ENCODE data around the gene GEMIN7. TPM values are rescaled to one million over a fixed set of nuclear protein-coding genes. Genes with fewer than 3 reads are reported as not detected.

GEMIN7 gene
- total and polyA plus RNA-seq, 5 donors = 10.9 to 27.9 (median 12.8) TPM

DNA sequence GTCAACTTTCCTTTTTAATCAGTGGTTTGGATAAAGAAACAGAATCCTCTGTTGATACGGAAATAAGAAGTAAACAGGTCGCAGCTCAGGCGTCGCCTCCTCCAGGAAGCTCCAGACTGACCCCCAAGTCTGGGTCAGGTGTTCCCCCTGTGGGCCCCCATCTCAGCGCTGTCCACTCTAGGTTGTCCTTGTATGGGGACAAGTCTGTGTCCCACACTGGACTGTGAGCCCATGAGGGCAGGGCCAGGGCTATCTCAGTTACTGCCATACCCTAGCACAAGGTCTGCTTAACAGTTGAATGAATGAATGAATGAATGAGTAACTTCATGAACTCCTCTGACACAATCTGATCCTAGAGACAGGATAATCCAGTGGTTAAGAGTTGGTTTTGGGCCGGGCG lies 32.7 kb upstream of the GEMIN7 start:
- Histone ChIP-seq H3K9me3 (ENCODE audit: control insufficient read depth, low read length) (no peaks in the 10 kb centered on the region), H3K4me3 (ENCODE audit: low read length) (no peak overlapping the region), H3K4me1 (ENCODE audit: control insufficient read depth, insufficient read depth, low read length) (peaks cover 4% of the 10 kb centered on the region), H3K27ac (ENCODE audit: low read length) (no peak overlapping the region), H3K27me3 (ENCODE audit: control insufficient read depth, insufficient read depth) (no peaks in the 10 kb centered on the region)
- ATAC-seq = no peak
- DNase-seq = no peak
- intact Hi-C loops (cut with DNase I) = no loop called here
- WGBS = 82% methylated on average over 7 of the region's 7 CpGs

DNA sequence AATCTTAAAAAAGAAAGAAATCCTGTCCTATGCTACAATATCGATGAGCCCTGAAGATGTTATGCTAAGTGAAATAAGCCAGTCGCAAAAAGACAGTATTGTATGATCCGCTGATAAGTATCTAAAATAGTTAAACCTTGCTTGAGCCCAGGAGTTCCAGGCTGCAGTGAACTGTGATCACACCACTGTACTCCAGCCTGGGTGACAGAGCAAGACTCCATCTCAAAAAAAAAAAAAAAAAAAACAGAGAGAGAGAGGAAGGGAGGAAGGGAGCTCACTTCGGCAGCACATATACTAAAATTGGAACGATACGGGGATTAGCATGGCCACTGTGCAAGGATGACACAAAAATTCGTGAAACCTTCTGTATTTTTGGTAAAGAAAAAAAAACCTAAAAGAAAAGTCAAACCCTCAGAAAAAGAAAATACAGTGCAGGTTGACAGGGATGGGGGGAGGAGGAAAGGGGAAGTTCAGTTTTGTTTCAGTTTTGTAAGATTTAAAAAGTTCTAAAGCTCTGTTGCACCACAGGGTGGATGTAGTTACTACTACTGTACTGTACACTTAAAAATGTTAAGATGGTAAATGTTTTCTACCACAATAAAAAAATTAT lies 31.8 kb upstream of the GEMIN7 start:
- Histone ChIP-seq H3K27ac (ENCODE audit: low read length) (no peak overlapping the region), H3K4me3 (ENCODE audit: low read length) (no peak overlapping the region), H3K4me1 (ENCODE audit: control insufficient read depth, insufficient read depth, low read length) (peaks cover 4% of the 10 kb centered on the region), H3K9me3 (ENCODE audit: control insufficient read depth, low read length) (no peaks in the 10 kb centered on the region), H3K27me3 (ENCODE audit: control insufficient read depth, insufficient read depth) (no peaks in the 10 kb centered on the region)
- WGBS = 71% methylated on average over 7 of the region's 7 CpGs
- DNase-seq (no peak), ATAC-seq (no peak)
- intact Hi-C loops (cut with DNase I) = no loop called here

DNA sequence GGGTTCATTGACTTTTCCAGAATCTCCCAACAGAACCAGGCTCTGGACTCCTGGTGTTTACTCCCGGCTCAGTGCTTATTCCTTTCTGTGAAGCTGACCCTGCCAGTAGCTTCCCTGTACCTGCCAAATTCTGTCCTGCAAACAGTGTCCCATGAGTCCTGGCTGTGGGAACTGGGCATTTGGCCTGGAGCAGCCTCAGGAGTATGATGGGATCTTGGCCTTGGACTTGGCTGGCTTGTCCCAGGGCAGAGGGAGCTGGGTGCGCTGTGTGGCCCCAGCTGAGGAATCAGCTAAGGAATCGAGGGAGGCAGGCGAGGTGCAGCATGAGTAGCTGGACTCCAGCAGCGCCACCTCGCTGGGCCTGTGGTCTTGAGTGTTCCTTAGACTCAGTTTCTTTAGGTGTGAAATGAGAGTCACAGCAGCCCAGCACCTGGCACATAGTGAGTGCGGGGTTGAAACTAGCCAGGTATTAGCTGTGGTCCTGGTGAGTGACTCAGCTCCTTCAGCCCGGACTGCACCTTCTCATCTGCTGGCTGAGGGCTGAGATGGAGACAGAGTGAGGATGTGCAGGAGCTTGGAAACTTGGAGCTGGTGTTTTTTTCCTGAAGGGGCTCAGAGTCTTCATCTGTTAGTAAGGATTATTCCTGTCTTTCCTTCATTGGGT lies 29.9 kb upstream of the GEMIN7 start:
- DNase-seq = no peak
- peaks cover 4% of the 10 kb centered on the region for H3K4me1 ChIP-seq (ENCODE audit: control insufficient read depth, insufficient read depth, low read length)
- no peak overlapping the region for H3K27ac ChIP-seq (ENCODE audit: low read length)
- no peaks in the 10 kb centered on the region for H3K27me3 ChIP-seq (ENCODE audit: control insufficient read depth, insufficient read depth)
- WGBS = 77% methylated on average over 8 of the region's 8 CpGs
- peak; percentile 49 to 65 for ATAC-seq
- no peak overlapping the region for H3K4me3 ChIP-seq (ENCODE audit: low read length)
- intact Hi-C loops (cut with DNase I) = no loop called here
- H3K9me3 ChIP-seq (ENCODE audit: control insufficient read depth, low read length) = no peaks in the 10 kb centered on the region

DNA sequence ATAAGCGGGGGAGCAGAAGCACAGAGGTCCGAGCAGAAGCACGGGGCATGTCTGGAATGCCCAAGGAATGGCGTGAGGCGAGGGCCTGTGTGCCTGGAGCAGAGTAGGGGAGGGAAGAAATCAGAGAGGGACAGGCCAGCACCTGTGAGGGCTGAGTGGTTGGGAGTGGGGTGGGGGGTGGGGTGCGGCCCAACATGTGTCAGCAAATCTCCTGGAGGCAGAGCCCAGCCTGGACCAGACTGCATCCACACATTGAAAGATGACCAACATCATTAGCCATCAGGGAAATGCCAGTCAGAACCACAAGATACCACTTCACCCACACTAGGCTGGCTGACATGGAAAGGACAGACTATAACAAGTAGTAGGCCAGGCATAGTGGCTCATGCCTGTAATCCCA lies 29.0 kb upstream of the GEMIN7 start:
- Histone ChIP-seq H3K27ac (ENCODE audit: low read length) (no peak overlapping the region), H3K4me3 (ENCODE audit: low read length) (no peak overlapping the region), H3K27me3 (ENCODE audit: control insufficient read depth, insufficient read depth) (no peaks in the 10 kb centered on the region), H3K9me3 (ENCODE audit: control insufficient read depth, low read length) (no peaks in the 10 kb centered on the region), H3K4me1 (ENCODE audit: control insufficient read depth, insufficient read depth, low read length) (peaks cover 4% of the 10 kb centered on the region)
- intact Hi-C loops (cut with DNase I) = loop anchor here in 2 of 4 donors (10.0 kb wide), 1 partner anchor 145 kb away; the partner anchor contains the start of gene APOE (in 2 of the 2)
- no peak for DNase-seq
- WGBS = 73% methylated on average over 6 of the region's 6 CpGs
- no peak for ATAC-seq

DNA sequence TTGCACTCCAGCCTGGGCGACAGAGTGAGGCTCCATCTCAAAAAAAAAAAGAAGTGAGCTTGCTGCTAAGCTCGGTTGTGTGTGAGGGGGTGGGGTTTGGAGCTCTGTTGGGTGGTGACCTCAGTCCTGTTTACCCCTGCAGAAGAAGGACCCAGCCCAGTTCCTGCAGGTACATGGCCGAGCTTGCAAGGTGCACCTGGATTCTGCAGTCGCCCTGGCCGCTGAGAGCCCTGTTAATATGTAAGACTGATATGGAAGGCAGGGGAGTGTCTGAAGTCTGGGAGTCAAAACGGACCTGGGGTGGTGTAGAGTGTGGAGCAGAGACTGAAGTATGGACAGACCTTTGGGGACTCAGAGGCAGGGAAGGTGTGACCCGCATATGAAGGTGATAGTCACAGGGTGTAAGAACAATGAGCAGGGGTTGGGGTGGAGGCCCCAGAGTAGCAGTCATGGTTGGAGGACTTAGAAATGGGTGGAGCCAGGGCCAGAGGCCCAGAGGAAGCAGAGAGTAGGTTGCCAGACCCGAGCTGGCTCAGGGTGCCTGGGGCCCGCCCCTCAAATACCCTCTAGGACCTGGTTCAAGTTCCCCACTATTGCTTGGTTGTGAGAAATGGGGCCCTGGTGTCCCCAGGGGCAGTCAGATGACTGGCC lies 27.0 kb upstream of the GEMIN7 start:
- Histone ChIP-seq H3K27ac (ENCODE audit: low read length) (no peak overlapping the region), H3K9me3 (ENCODE audit: control insufficient read depth, low read length) (no peaks in the 10 kb centered on the region), H3K4me1 (ENCODE audit: control insufficient read depth, insufficient read depth, low read length) (peaks cover 4% of the 10 kb centered on the region), H3K27me3 (ENCODE audit: control insufficient read depth, insufficient read depth) (no peaks in the 10 kb centered on the region), H3K4me3 (ENCODE audit: low read length) (no peak overlapping the region)
- no peak for DNase-seq
- intact Hi-C loops (cut with DNase I) = loop anchor here in 2 of 4 donors (10.0 kb wide), 1 partner anchor 147 kb away; the partner anchor contains the start of gene APOE (in 2 of the 2)
- ATAC-seq = no peak
- 69% methylated on average over 9 of the region's 9 CpGs for WGBS

DNA sequence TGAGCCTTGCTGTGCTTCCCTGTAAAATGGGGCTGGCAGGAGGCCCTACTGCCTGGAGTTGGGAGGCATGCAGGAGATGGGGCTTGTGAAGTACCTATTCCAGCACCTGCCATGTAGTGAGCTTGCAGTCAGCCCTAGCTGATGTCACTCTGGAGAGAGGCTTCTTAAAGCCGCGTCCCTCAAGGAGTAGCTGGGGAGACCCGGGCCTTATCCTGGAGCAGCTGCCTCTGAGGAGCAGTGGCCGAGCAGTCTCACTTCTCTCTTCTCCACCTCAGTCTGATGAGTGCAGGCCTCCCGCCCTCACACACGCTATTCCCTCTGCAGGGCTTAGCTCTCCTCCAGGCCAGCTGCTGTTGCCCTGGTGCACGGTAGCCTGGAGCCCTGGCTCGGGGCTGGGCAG lies 22.2 kb upstream of the GEMIN7 start:
- intact Hi-C loops (cut with DNase I) = loop anchor here in 2 of 4 donors (10.0 kb wide), 1 partner anchor 152 kb away; the partner anchor contains the start of gene APOE (in 2 of the 2)
- no peaks in the 10 kb centered on the region for H3K4me1 ChIP-seq (ENCODE audit: control insufficient read depth, insufficient read depth, low read length)
- no peak overlapping the region for H3K27ac ChIP-seq (ENCODE audit: low read length)
- WGBS = 90% methylated on average over 8 of the region's 8 CpGs
- H3K27me3 ChIP-seq (ENCODE audit: control insufficient read depth, insufficient read depth) = no peaks in the 10 kb centered on the region
- H3K4me3 ChIP-seq (ENCODE audit: low read length) = no peak overlapping the region
- ATAC-seq (no peak), DNase-seq (no peak)
- no peaks in the 10 kb centered on the region for H3K9me3 ChIP-seq (ENCODE audit: control insufficient read depth, low read length)

DNA sequence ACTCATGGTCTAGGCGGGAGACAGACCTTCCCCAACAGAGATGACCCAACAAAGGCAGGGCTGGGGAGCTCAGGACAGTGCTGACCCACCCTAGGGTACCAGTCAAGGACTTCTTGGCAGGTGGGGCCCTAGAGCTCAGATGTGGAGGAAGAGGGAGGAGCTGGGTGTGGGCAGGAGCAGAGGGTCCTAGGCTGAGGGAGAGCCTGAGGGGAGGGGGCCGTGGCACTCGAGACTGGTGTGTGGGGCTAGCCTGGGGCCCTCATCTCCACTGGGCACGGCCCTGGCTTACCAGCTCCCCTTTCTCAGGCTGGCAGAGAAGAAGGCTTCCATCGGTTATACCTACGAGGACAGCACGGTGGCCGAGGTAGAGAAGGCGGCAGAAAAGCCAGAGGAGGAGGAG lies 21.6 kb upstream of the GEMIN7 start:
- Histone ChIP-seq H3K4me3 (ENCODE audit: low read length) (no peak overlapping the region), H3K4me1 (ENCODE audit: control insufficient read depth, insufficient read depth, low read length) (no peaks in the 10 kb centered on the region), H3K9me3 (ENCODE audit: control insufficient read depth, low read length) (no peaks in the 10 kb centered on the region), H3K27ac (ENCODE audit: low read length) (no peak overlapping the region), H3K27me3 (ENCODE audit: control insufficient read depth, insufficient read depth) (no peaks in the 10 kb centered on the region)
- intact Hi-C loops (cut with DNase I) = loop anchor here in 2 of 4 donors (10.0 kb wide), 1 partner anchor 153 kb away; the partner anchor contains the start of gene APOE (in 2 of the 2)
- DNase-seq (peak in 1 of 3 donors; percentile 31), ATAC-seq (no peak)
- WGBS = 85% methylated on average over 9 of the region's 9 CpGs

DNA sequence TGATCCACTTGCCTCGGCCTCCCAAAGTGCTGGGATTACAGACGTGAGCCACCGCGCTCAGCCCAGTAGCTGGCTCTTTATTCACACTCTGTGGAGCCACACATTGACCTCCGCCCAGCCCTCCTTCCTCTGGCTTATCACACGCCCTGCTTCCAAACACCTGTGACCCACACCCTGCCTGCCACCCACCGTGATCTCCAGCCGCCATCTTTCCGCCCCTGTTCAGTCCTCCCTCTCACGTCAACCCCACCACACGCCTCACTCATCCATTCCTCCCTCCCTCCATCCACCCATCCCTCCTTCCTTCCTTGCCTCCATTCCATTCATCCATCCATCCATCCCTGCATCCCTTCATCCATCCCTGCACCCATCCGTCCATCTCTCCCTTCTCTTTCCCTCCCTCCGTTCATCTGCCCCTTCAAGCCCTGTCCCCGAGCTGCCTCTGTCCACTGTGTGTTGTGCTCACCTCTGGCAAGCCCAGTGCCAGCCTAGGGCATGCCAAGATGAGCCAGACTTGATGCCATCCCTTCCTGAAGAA lies 20.4 kb upstream of the GEMIN7 start:
- H3K27me3 ChIP-seq (ENCODE audit: control insufficient read depth, insufficient read depth) = no peaks in the 10 kb centered on the region
- H3K9me3 ChIP-seq (ENCODE audit: control insufficient read depth, low read length) = no peaks in the 10 kb centered on the region
- ATAC-seq (peak in 1 of 2 donors; percentile 4), DNase-seq (no peak)
- intact Hi-C loops (cut with DNase I) = loop anchor here in 2 of 4 donors (10.0 kb wide), 1 partner anchor 154 kb away; the partner anchor contains the start of gene APOE (in 2 of the 2)
- no peaks in the 10 kb centered on the region for H3K4me1 ChIP-seq (ENCODE audit: control insufficient read depth, insufficient read depth, low read length)
- H3K4me3 ChIP-seq (ENCODE audit: low read length) = no peak overlapping the region
- H3K27ac ChIP-seq (ENCODE audit: low read length) = no peak overlapping the region
- 84% methylated on average over 14 of the region's 14 CpGs for WGBS

DNA sequence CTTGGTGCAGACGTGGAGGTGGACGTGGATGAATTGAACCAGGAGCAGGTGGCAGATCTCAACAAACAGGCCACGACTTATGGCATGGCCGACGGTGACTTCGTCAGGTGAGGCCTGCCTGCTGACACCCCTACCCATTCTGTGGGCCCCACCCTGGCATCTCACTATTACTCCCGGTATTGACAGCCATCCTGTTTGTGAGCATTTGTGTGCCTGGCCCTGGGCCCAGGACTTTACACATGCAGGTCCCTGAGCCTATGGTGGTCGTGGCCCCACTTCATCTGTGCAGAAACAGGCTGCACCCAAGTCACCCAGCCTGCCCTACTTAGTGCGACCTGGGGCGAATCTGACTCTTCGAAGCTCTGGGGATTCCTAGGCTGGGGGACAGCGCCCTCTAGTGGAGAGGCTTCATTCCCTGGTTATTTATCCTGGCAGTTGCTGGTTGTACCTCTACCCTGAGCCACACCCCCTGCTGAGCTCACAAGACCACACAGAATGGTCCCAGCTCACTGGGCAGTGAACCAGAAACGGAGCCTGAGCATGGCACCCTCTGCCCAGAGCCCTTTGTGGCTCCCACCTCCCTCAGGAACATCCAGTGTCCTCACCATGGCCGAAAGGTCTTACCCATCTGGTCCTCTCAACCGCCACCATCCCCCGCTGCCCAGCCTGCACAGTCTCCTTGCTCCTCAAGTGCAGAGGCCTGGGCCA lies 19.6 kb upstream of the GEMIN7 start:
- no peaks in the 10 kb centered on the region for H3K27me3 ChIP-seq (ENCODE audit: control insufficient read depth, insufficient read depth)
- ATAC-seq (peak; percentile 47 to 57), DNase-seq (peak; percentile 66 to 78 (median 77))
- no peak overlapping the region for H3K27ac ChIP-seq (ENCODE audit: low read length)
- no peak overlapping the region for H3K4me3 ChIP-seq (ENCODE audit: low read length)
- intact Hi-C loops (cut with DNase I) = loop anchor here in 2 of 4 donors (10.0 kb wide), 1 partner anchor 155 kb away; the partner anchor contains the start of gene APOE (in 2 of the 2)
- no peaks in the 10 kb centered on the region for H3K4me1 ChIP-seq (ENCODE audit: control insufficient read depth, insufficient read depth, low read length)
- 60% methylated on average over 16 of the region's 16 CpGs for WGBS
- H3K9me3 ChIP-seq (ENCODE audit: control insufficient read depth, low read length) = no peaks in the 10 kb centered on the region

DNA sequence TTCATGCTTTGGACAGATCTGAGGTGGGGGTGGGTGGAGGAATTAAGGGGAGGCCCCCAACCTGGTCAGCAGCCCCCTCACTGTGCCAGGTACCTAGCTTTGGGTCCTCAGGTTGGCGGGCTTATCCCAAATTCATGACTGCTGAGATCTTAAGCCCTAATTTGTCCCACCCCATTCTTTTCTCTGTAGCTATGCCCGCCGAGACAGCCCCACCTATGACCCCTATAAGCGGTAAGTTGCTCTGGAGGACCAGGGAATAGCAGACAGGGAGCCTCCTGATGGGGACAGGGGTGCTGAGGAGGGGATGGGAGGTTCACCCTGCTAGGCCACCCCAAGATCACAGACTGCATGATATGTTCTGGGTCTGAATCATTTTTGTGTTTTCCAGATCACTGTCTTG lies 17.1 kb upstream of the GEMIN7 start:
- 90% methylated on average over 4 of the region's 4 CpGs for WGBS
- ATAC-seq (no peak), DNase-seq (no peak)
- intact Hi-C loops (cut with DNase I) = no loop called here
- no peaks in the 10 kb centered on the region for H3K27me3 ChIP-seq (ENCODE audit: control insufficient read depth, insufficient read depth)
- H3K4me1 ChIP-seq (ENCODE audit: control insufficient read depth, insufficient read depth, low read length) = no peaks in the 10 kb centered on the region
- H3K4me3 ChIP-seq (ENCODE audit: low read length) = no peak overlapping the region
- no peaks in the 10 kb centered on the region for H3K9me3 ChIP-seq (ENCODE audit: control insufficient read depth, low read length)
- H3K27ac ChIP-seq (ENCODE audit: low read length) = no peak overlapping the region

Measured in right cardiac atrium (tissue), 5 donors.